GM12878 (cell line): ENCODE data around the gene CBX8. TPM values are rescaled to one million over a fixed set of nuclear protein-coding genes. Genes with fewer than 3 reads are reported as not detected.

Experiments used
- ATAC-seq: fragments of 200-7000 bp; cut with Tn5 transposase; 3 replicates; pipeline ENCODE4 v1.9.1; 2020; ENCODE audit warnings: mild to moderate bottlenecking, moderate library complexity
- BruUV-seq: library from RNA; stranded (reverse); fragments of 400-500 nt; replicated peaks from 2 replicates; lab custom pipeline; 2021; lab: Mats Ljungman, UMichigan
- CTCF ChIA-PET: fragments of 300-600 bp; sonication (Branson Sonifier 250); formaldehyde crosslinking; extraction: SDS; loops from one replicate; lab custom pipeline; 2021; ENCODE audit warnings: inconsistent platforms; lab: Yijun Ruan, JAX
- POLR2A ChIA-PET: fragments of 350-600 bp; formaldehyde crosslinking; extraction: SDS; loops from one replicate; lab custom pipeline; 2021; ENCODE audit warnings: inconsistent platforms; lab: Charles Lee
- RAD21 ChIA-PET: fragments of 300-600 bp; sonication (Branson Sonifier 250); formaldehyde crosslinking; loops from one replicate; lab custom pipeline; 2023; ENCODE audit warnings: antibody characterized with exemption; ENCODE audit not compliant: unreplicated experiment; lab: Charles Lee
- SMC1A ChIA-PET: fragments of 300-600 bp; sonication (Branson Sonifier 250); formaldehyde crosslinking; loops from one replicate; lab custom pipeline; 2023; ENCODE audit not compliant: unreplicated experiment, uncharacterized antibody; lab: Charles Lee
- DNase-seq: peaks from one replicate; pipeline ENCODE4 v3.0.0-alpha.2; 2011; ENCODE audit warnings: low read depth, low spot score
- FAIRE-seq: peaks from 3 replicates; lab custom pipeline; 2011; peaks lifted over from hg19 to GRCh38; lab: Jason Lieb, UNC
- H2AFZ ChIP-seq: 2 replicates; pipeline ENCODE4 v1.6.0; 2011; ENCODE audit warnings: low read depth, low read length, control low read depth; ENCODE audit not compliant: control insufficient read depth
- H3K27ac ChIP-seq: 2 replicates; pipeline ENCODE4 v1.5.1; 2011; ENCODE audit warnings: control low read depth; ENCODE audit not compliant: control insufficient read depth, insufficient read depth
- H3K27me3 ChIP-seq, 2 experiments: replicated peaks in 1 of 2; 2 replicates each; pipeline versions ENCODE4 v1.6.0 to v1.6.1; 2011; ENCODE audit warnings: low read length in 1 of 2; ENCODE audit not compliant: control insufficient read depth in 2 of 2, insufficient read depth in 2 of 2
- H3K36me3 ChIP-seq, 2 experiments: 2 replicates each; pipeline ENCODE4 v1.5.1; 2011; ENCODE audit warnings: low read length in 1 of 2; ENCODE audit not compliant: control insufficient read depth in 2 of 2, insufficient read depth in 2 of 2
- H3K4me1 ChIP-seq: 2 replicates; pipeline ENCODE4 v1.6.1; 2011; ENCODE audit warnings: mild to moderate bottlenecking, low read length, moderate library complexity, mixed read lengths; ENCODE audit not compliant: control insufficient read depth, insufficient read depth
- H3K4me2 ChIP-seq: 2 replicates; pipeline ENCODE4 v1.6.0; 2011; ENCODE audit warnings: control low read depth; ENCODE audit not compliant: control insufficient read depth, insufficient read depth
- H3K4me3 ChIP-seq: fragments of 200-600 bp; sonication (generic); 2 replicates; pipeline ENCODE4 v1.5.1; 2016
- H3K79me2 ChIP-seq: 2 replicates; pipeline ENCODE4 v1.6.0; 2011; ENCODE audit warnings: low read length; ENCODE audit not compliant: control insufficient read depth, insufficient read depth
- H3K9ac ChIP-seq: 2 replicates; pipeline ENCODE4 v1.8.0; 2011; ENCODE audit warnings: low read length, control low read depth, mixed read lengths; ENCODE audit not compliant: control insufficient read depth, insufficient read depth
- H3K9me3 ChIP-seq: replicated peaks from 3 replicates; pipeline ENCODE4 v1.5.1; 2011; ENCODE audit warnings: mild to moderate bottlenecking, low read length; ENCODE audit not compliant: control insufficient read depth, insufficient read depth
- H4K20me1 ChIP-seq: 2 replicates; pipeline ENCODE4 v1.6.0; 2011; ENCODE audit not compliant: control insufficient read depth, insufficient read depth
- BHLHE40 ChIP-seq, 2 experiments: fragments of 450-650 bp in 1 of 2; IDR thresholded peaks; 2 replicates each; pipeline ENCODE4 v1.6.1; 2011 to 2017; ENCODE audit warnings: low read depth in 2 of 2, borderline replicate concordance in 1 of 2, improper control_type of control experiment in 1 of 2, low read length in 1 of 2, mild to moderate bottlenecking in 1 of 2
- MEF2B ChIP-seq: fragments of 450-650 bp; IDR thresholded peaks from 2 replicates; pipeline ENCODE4 v1.6.1; 2018; ENCODE audit warnings: mild to moderate bottlenecking, moderate library complexity; ENCODE audit not compliant: partially characterized antibody, poor library complexity, severe bottlenecking
- WGBS: methylation state at CpG from one replicate; pipeline ENCODE4 v1.1.6; 2016; ENCODE audit warnings: low lambda C conversion rate; ENCODE audit not compliant: insufficient replicate concordance, insufficient coverage; ENCODE audit errors: missing lambda C conversion rate; 5-methylcytosine and 5-hydroxymethylcytosine counted together
- in situ Hi-C: fragments of 300-500 bp; cut with MboI; formaldehyde crosslinking; loops from 9 replicates; pipeline ENCODE4 v1.14.3; 2018; ENCODE audit warnings: mixed read lengths
- intact Hi-C: fragments of 100-400 bp; cut with micrococcal nuclease; formaldehyde crosslinking; loops from one replicate; pipeline ENCODE4 v1.14.2; 2022; ENCODE audit not compliant: unreplicated experiment
- polyA plus RNA-seq, 11 experiments: library from polyadenylated mRNA; depleted of rRNA in 4 of 11; unstranded in 6 of 11; stranded (reverse) in 5 of 11; fragments of >200 nt; fragmentation: Nextera tagmentation in 4 of 11; fragmentation: Illumina TruSeq in 1 of 11; extraction: Ambion mirVana in 4 of 11; extraction: Trizol in 1 of 11; gene quantifications; 1 replicate in 1 of 11; 2 replicates in 10 of 11; pipeline versions ENCODE4 v1.2.1 to v1.2.3, GENCODE V29; 2011 to 2016; ENCODE audit warnings: inconsistent platforms in 2 of 11, missing spikeins in 2 of 11, low read depth in 1 of 11
- total RNA-seq, 4 experiments: library from RNA; depleted of rRNA in 3 of 4; stranded (reverse); fragments of >200 nt in 3 of 4; fragmentation: Illumina TruSeq in 1 of 4; extraction: Trizol in 1 of 4; gene quantifications; 2 replicates each; pipeline versions ENCODE4 v1.2.1 to v1.2.3, GENCODE V29; 2013 to 2021
- TF ChIP-seq, protein P1 (sequence below), 3 experiments: IDR thresholded peaks in 2 of 3; conservative IDR thresholded peaks in 1 of 3; 2 replicates each; pipeline ENCODE4 v1.5.1; 2011; ENCODE audit warnings: low read depth in 3 of 3, low read length in 3 of 3, mild to moderate bottlenecking in 3 of 3, control low read depth in 2 of 3, moderate library complexity in 2 of 3, inconsistent platforms in 1 of 3, mixed read lengths in 1 of 3; ENCODE audit not compliant: control insufficient read depth in 2 of 3, insufficient read depth in 1 of 3; ENCODE audit errors: extremely low read depth in 1 of 3

Gene CBX8
- total and polyA plus RNA-seq, 10 of the 15 experiments (the other 5 are each of a cell fraction or from before 2014, with no cell fraction given), result 0.03 to 6.7 (median 1.9) TPM

DNA sequence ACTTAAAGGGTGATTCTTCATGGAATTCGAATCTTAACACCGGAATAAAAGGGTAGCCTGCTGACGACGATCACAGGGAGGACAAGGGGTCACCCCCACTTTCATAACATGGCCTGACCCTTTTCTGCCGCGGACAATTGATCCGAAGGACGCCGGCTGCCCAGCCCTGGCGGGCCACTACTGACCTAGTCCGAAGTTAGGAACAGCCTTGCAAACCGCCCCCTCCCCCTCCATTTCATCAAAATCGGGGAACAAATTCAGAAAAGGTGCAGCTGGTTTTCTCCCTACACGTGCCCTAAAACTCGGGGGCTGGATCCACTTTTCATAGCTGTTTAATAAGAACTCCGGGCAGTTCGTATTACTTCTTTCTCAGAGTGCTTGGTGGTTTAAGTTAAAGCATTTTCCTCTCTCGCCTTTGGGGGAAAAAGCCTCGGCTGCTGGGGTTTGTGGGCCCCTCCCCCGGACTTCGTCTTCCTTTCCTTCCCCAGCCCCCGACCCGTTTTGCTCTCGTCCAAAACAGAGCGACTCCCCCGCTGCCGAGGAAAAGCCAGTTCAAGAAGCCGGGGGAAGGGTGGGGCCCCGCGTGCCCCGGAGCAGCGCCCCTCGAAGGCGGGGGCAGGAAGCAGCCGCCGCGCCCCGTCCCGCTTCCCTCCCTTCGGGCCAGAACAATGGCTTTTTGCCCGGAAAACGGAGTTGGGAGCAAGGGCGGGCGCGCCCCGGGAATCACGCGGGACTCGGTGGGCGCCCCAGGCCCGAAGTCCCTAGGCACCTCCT is 19.6 kb downstream of the CBX8 start:
- H3K4me2 ChIP-seq, result peak overlapping the region; percentile 95
- no peaks in the 10 kb centered on the region for H3K9me3 ChIP-seq
- no peaks in the 10 kb centered on the region for H4K20me1 ChIP-seq
- no peaks in the 10 kb centered on the region for H3K36me3 ChIP-seq
- TF ChIP-seq, protein P1, sequence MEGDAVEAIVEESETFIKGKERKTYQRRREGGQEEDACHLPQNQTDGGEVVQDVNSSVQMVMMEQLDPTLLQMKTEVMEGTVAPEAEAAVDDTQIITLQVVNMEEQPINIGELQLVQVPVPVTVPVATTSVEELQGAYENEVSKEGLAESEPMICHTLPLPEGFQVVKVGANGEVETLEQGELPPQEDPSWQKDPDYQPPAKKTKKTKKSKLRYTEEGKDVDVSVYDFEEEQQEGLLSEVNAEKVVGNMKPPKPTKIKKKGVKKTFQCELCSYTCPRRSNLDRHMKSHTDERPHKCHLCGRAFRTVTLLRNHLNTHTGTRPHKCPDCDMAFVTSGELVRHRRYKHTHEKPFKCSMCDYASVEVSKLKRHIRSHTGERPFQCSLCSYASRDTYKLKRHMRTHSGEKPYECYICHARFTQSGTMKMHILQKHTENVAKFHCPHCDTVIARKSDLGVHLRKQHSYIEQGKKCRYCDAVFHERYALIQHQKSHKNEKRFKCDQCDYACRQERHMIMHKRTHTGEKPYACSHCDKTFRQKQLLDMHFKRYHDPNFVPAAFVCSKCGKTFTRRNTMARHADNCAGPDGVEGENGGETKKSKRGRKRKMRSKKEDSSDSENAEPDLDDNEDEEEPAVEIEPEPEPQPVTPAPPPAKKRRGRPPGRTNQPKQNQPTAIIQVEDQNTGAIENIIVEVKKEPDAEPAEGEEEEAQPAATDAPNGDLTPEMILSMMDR (IDR thresholded peaks at IDR 0.05 in 2 of 3, conservative IDR thresholded peaks at IDR 0.05 in 1 of 3; ENCODE audit: control insufficient read depth in 2 of 3, extremely low read depth in 1 of 3, insufficient read depth in 1 of 3, low read depth in 3 of 3, low read length in 3 of 3), result peak; percentile 3 to 27 (median 19); a peak in 2 of 6 replicates
- TF ChIP-seq BHLHE40 (IDR thresholded peaks at IDR 0.05; ENCODE audit: borderline replicate concordance in 1 of 2, low read depth in 2 of 2, low read length in 1 of 2) (0 out of 4 replicates have a peak, but pooled peaks of 1 of the 2 experiments have one; percentile 14), MEF2B (no peak)
- intact Hi-C loops (no loop called here), in situ Hi-C loops (no loop called here)
- ChIA-PET RAD21 (interaction anchor here (0.6 to 1.1 kb wide), 3 partner anchors 20 to 62 kb away, joined by 3 to 4 read pairs (median 3); partner anchors contain the start of genes CBX4 and CBX8), SMC1A (interaction anchor here (1.3 kb wide), 1 partner anchor 20 kb away, joined by 3 read pairs; the partner anchor contains the start of gene CBX8), CTCF (interaction anchor here (0.6 to 1.6 kb wide), 6 partner anchors 10 to 193 kb away, joined by 3 to 6 read pairs (median 4); no protein-coding TSS in a partner anchor), POLR2A (no interaction called here)
- peak; percentile 25 for ATAC-seq
- no TSS peak for BruUV-seq
- H3K4me3 ChIP-seq, result peak overlapping the region; percentile 69
- H2AFZ ChIP-seq, result peak overlapping the region; percentile 55
- H3K9ac ChIP-seq, result no peak overlapping the region; the same call in 1 of the 2 replicates
- H3K27ac ChIP-seq, result no peak overlapping the region
- no peak for DNase-seq
- 4% methylated on average over 41 of the region's 51 CpGs for WGBS
- no peaks in the 10 kb centered on the region for H3K79me2 ChIP-seq
- peaks cover 7 to 11% of the 10 kb centered on the region in 2 experiments for H3K27me3 ChIP-seq
- peaks cover 11% of the 10 kb centered on the region for H3K4me1 ChIP-seq
- FAIRE-seq, result no peak
